ENCODE measurements around the gene MAP3K10. TPM values are rescaled to one million over a fixed set of nuclear protein-coding genes. Genes with fewer than 3 reads are reported as not detected.
"Not testable (repeated sequence)": the region's sequence is repeated elsewhere in the genome, so short reads cannot be mapped to it uniquely, and the experiment has no call there.

MAP3K10 gene
- total RNA-seq, 2 donors from 2014 or later, result 12.3 to 13.6 TPM

GRCh38 chr19:40216777-40217026 is 25.5 kb downstream of the MAP3K10 start:
- no peak overlapping the region for H3K4me3 ChIP-seq
- peaks cover 12 to 22% of the 10 kb centered on the region in 2 donors for H3K27me3 ChIP-seq
- peaks cover 0 to 18% of the 10 kb centered on the region in 2 donors for H3K4me1 ChIP-seq
- DNase-seq (ENCODE audit: low spot score), result no peak
- H3K27ac ChIP-seq, result no peak overlapping the region
- no peak for TF ChIP-seq CTCF (IDR thresholded peaks at IDR 0.05)
- H3K36me3 ChIP-seq, result peaks cover 6% of the 10 kb centered on the region
- H3K9me3 ChIP-seq, result no peaks in the 10 kb centered on the region

GRCh38 chr19:40217027-40217810 is 26.0 kb downstream of the MAP3K10 start:
- peak in 1 of 2 donors; percentile 27 for TF ChIP-seq CTCF (IDR thresholded peaks at IDR 0.05)
- peaks cover 12 to 22% of the 10 kb centered on the region in 2 donors for H3K27me3 ChIP-seq
- peaks cover 0 to 18% of the 10 kb centered on the region in 2 donors for H3K4me1 ChIP-seq
- no peak overlapping the region for H3K27ac ChIP-seq
- no peaks in the 10 kb centered on the region for H3K9me3 ChIP-seq
- H3K36me3 ChIP-seq, result peaks cover 1% of the 10 kb centered on the region
- no peak for DNase-seq (ENCODE audit: low spot score)
- no peak overlapping the region for H3K4me3 ChIP-seq

GRCh38 chr19:40217934-40218890 is 27.0 kb downstream of the MAP3K10 start, which contains the start of gene TTC9B:
Gene TTC9B (minus strand): TSS chr19:40218384. CDS start chr19:40218381, 3 bp downstream.
- peaks cover 12 to 27% of the 10 kb centered on the region in 2 donors for H3K27me3 ChIP-seq
- H3K9me3 ChIP-seq, result no peaks in the 10 kb centered on the region
- H3K4me3 ChIP-seq, result no peak within 1 kb of the TSS
- no peak for DNase-seq (ENCODE audit: low spot score)
- H3K36me3 ChIP-seq, result no peaks in the 10 kb centered on the region
- no peak within 1 kb of the TSS for H3K27ac ChIP-seq
- TF ChIP-seq CTCF (IDR thresholded peaks at IDR 0.05), result no peak
- H3K4me1 ChIP-seq, result peaks cover 0 to 20% of the 10 kb centered on the region in 2 donors

GRCh38 chr19:40219029-40219428 is 27.8 kb downstream of the MAP3K10 start:
- H3K4me3 ChIP-seq; H3K36me3 ChIP-seq; H3K9me3 ChIP-seq; DNase-seq (ENCODE audit: low spot score); H3K27ac ChIP-seq: not testable (repeated sequence)
- H3K4me1 ChIP-seq, result peaks cover 0 to 24% of the 10 kb centered on the region in 2 donors
- peaks cover 17 to 29% of the 10 kb centered on the region in 2 donors for H3K27me3 ChIP-seq

- Histone ChIP-seq H3K9me3 (no peaks in the 10 kb centered on the region), H3K4me1 (peaks cover 0 to 24% of the 10 kb centered on the region in 2 donors), H3K27me3 (peaks cover 17 to 29% of the 10 kb centered on the region in 2 donors), H3K4me3 (no peak overlapping the region), H3K27ac (no peak overlapping the region), H3K36me3 (no peaks in the 10 kb centered on the region)
- no peak for TF ChIP-seq CTCF (IDR thresholded peaks at IDR 0.05)
- DNase-seq (ENCODE audit: low spot score), result no peak
Observed at GRCh38 chr19:40219721-40220276, 28.6 kb downstream of the MAP3K10 start.

GRCh38 chr19:40220674-40221073 is 29.4 kb downstream of the MAP3K10 start:
- no peak overlapping the region for H3K27ac ChIP-seq
- peaks cover 17 to 29% of the 10 kb centered on the region in 2 donors for H3K27me3 ChIP-seq
- no peak for TF ChIP-seq CTCF (IDR thresholded peaks at IDR 0.05)
- peaks cover 0 to 25% of the 10 kb centered on the region in 2 donors for H3K4me1 ChIP-seq
- no peak for DNase-seq (ENCODE audit: low spot score)
- H3K36me3 ChIP-seq, result no peaks in the 10 kb centered on the region
- H3K4me3 ChIP-seq, result no peak overlapping the region
- H3K9me3 ChIP-seq, result no peaks in the 10 kb centered on the region

Data from right atrium auricular region (tissue), 2 donors.